ENCODE data around the gene KRTAP10-12.
"Not testable (repeated sequence)": the region's sequence is repeated elsewhere in the genome, so short reads cannot be mapped to it uniquely, and the experiment has no call there.

Gene KRTAP10-12

GRCh38 chr21:44666401-44667320 lies 30.3 kb upstream of the KRTAP10-12 start, which contains the start of gene KRTAP12-2:
KRTAP12-2 (minus strand) TSS chr21:44666927; CDS start chr21:44666886, 41 bp downstream.
- H3K27ac ChIP-seq: no peak within 1 kb of the TSS
- peak; percentile 3 for DNase-seq (ENCODE audit: low read depth, low spot score)

- DNase-seq (ENCODE audit: low read depth, low spot score): no peak
- H3K27ac ChIP-seq: no peak overlapping the region
Measured at GRCh38 chr21:44667612-44668011, 29.4 kb upstream of the KRTAP10-12 start.

- DNase-seq (ENCODE audit: low read depth, low spot score): no peak
- H3K27ac ChIP-seq: no peak overlapping the region
Measured at GRCh38 chr21:44670642-44671432, 26.1 kb upstream of the KRTAP10-12 start.

GRCh38 chr21:44671911-44672310 lies 25.1 kb upstream of the KRTAP10-12 start:
- DNase-seq (ENCODE audit: low read depth, low spot score): no peak
- no peak overlapping the region for H3K27ac ChIP-seq

- H3K27ac ChIP-seq: no peak overlapping the region
- no peak for DNase-seq (ENCODE audit: low read depth, low spot score)
Measured at GRCh38 chr21:44677881-44678280, 19.1 kb upstream of the KRTAP10-12 start.

- DNase-seq (ENCODE audit: low read depth, low spot score): no peak
Measured at GRCh38 chr21:44681152-44681551, 15.8 kb upstream of the KRTAP10-12 start.

GRCh38 chr21:44681861-44682579 lies 15.0 kb upstream of the KRTAP10-12 start, which contains the start of gene KRTAP12-1:
KRTAP12-1 (minus strand) TSS chr21:44682163; CDS start chr21:44682123, 40 bp downstream.
- no peak for DNase-seq (ENCODE audit: low read depth, low spot score)
- H3K27ac ChIP-seq: no peak within 1 kb of the TSS

More at GRCh38 chr21:44681152-44681551, 15.8 kb upstream of the KRTAP10-12 start:
- no peak overlapping the region for H3K27ac ChIP-seq

GRCh38 chr21:44682580-44683151 lies 14.3 kb upstream of the KRTAP10-12 start:
- DNase-seq (ENCODE audit: low read depth, low spot score): no peak
- no peak overlapping the region for H3K27ac ChIP-seq

- H3K27ac ChIP-seq: no peak overlapping the region
- no peak for DNase-seq (ENCODE audit: low read depth, low spot score)
Measured at GRCh38 chr21:44684077-44684476, 12.9 kb upstream of the KRTAP10-12 start.

GRCh38 chr21:44684483-44684882 lies 12.5 kb upstream of the KRTAP10-12 start:
- no peak overlapping the region for H3K27ac ChIP-seq
- DNase-seq (ENCODE audit: low read depth, low spot score): no peak

GRCh38 chr21:44685050-44685449 lies 11.9 kb upstream of the KRTAP10-12 start:
- H3K27ac ChIP-seq; DNase-seq (ENCODE audit: low read depth, low spot score): not testable (repeated sequence)

GRCh38 chr21:44686000-44686781 lies 10.8 kb upstream of the KRTAP10-12 start:
- H3K27ac ChIP-seq: no peak overlapping the region
- no peak for DNase-seq (ENCODE audit: low read depth, low spot score)

GRCh38 chr21:44686843-44687561 lies 10.0 kb upstream of the KRTAP10-12 start:
- no peak overlapping the region for H3K27ac ChIP-seq
- DNase-seq (ENCODE audit: low read depth, low spot score): no peak

- no peak overlapping the region for H3K27ac ChIP-seq
- no peak for DNase-seq (ENCODE audit: low read depth, low spot score)
Measured at GRCh38 chr21:44687671-44688070, 9.3 kb upstream of the KRTAP10-12 start.

- DNase-seq (ENCODE audit: low read depth, low spot score); H3K27ac ChIP-seq: not testable (repeated sequence)
Measured at GRCh38 chr21:44689740-44690139, 7.2 kb upstream of the KRTAP10-12 start.

GRCh38 chr21:44691686-44692085 lies 5.3 kb upstream of the KRTAP10-12 start:
- no peak overlapping the region for H3K27ac ChIP-seq
- no peak for DNase-seq (ENCODE audit: low read depth, low spot score)

- DNase-seq (ENCODE audit: low read depth, low spot score): no peak
Measured at GRCh38 chr21:44692798-44693512, 4.0 kb upstream of the KRTAP10-12 start.

GRCh38 chr21:44694776-44695175 lies 2.2 kb upstream of the KRTAP10-12 start:
- DNase-seq (ENCODE audit: low read depth, low spot score): no peak
- H3K27ac ChIP-seq: no peak overlapping the region

More at GRCh38 chr21:44692798-44693512, 4.0 kb upstream of the KRTAP10-12 start:
- H3K27ac ChIP-seq: no peak overlapping the region

Data from epithelial cell of prostate (primary cell).